Sigmoid colon (tissue), 4 donors: ENCODE measurements around the gene GNA12.

ENCODE experiments used
- EP300 ChIP-seq, 4 donors: sonication (generic); formaldehyde crosslinking; IDR thresholded peaks; one replicate each; pipeline ENCODE4 v1.6.1; 2017; ENCODE audit warnings: antibody characterized with exemption in 4 of 4
- POLR2A ChIP-seq, 2 donors: fragments of 450-650 bp; IDR thresholded peaks; one replicate each; pipeline ENCODE4 v1.6.1; 2016; ENCODE audit warnings: antibody characterized with exemption in 2 of 2, mild to moderate bottlenecking in 2 of 2, moderate library complexity in 2 of 2

DNA sequence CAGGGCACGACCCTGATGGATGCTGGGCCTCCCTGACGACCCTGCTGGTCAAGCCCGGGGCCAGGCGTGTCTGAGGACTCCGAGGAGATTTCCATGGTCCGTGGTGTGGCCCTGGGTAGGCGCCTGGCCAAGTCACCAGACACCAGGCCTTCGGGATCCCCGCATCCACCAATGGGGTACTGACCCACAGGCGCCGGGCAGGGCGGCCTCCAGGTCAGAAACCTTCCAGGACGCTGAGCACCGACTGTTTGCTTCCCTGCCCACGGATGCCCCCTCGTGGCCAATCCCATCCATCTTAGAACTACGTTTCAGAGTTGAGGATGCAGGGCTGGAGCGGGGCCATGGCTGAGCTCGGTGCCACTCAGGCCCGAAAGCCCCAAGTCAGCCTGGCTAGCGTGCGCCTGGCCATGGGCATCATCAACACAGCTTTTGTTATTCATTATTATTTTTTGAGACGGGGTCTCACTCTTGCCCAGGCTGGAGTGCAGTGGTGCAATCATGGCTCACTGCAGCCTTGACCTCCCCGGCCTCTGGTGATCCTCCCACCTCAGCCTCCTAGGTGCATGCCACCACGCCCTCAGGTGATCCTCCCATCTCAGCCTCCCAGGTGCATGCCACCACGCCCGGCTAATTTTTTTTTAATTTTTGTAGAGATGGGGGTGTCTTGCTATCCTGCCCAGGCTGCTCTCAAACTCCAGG, 163.2 kb downstream of the GNA12 start:
- no peak for TF ChIP-seq EP300 (IDR thresholded peaks at IDR 0.05)
- TF ChIP-seq POLR2A (IDR thresholded peaks at IDR 0.05), result no peak
